ENCODE data around the gene NAALADL1. TPM values are rescaled to one million over a fixed set of nuclear protein-coding genes. Genes with fewer than 3 reads are reported as not detected.

The NAALADL1 gene
- total and polyA plus RNA-seq, 2 experiments from 2014 or later, result 11.1 to 13.7 TPM

DNA sequence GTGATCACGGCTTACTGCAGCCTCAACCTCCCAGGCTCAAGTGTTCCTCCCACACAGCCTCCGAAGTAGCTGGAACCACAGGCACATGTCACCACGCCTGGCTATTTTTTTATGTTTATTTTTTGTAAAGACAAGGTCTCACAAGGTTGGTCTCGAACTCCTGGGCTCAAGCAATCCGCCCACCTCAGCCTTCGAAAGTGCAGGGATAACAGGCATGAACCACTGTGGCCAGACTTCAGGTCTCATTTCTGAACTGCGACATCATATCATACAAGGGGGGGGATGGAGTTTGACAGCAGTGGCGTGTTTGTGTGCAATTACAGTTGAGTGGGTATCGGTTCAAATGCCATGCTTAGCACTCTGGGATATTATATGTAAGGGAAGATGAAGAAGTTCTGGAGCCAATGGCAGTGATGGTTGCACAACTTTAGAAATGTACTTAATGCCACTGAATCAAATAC is 6.9 kb downstream of the NAALADL1 start (continued):
- TF ChIP-seq, protein P1, sequence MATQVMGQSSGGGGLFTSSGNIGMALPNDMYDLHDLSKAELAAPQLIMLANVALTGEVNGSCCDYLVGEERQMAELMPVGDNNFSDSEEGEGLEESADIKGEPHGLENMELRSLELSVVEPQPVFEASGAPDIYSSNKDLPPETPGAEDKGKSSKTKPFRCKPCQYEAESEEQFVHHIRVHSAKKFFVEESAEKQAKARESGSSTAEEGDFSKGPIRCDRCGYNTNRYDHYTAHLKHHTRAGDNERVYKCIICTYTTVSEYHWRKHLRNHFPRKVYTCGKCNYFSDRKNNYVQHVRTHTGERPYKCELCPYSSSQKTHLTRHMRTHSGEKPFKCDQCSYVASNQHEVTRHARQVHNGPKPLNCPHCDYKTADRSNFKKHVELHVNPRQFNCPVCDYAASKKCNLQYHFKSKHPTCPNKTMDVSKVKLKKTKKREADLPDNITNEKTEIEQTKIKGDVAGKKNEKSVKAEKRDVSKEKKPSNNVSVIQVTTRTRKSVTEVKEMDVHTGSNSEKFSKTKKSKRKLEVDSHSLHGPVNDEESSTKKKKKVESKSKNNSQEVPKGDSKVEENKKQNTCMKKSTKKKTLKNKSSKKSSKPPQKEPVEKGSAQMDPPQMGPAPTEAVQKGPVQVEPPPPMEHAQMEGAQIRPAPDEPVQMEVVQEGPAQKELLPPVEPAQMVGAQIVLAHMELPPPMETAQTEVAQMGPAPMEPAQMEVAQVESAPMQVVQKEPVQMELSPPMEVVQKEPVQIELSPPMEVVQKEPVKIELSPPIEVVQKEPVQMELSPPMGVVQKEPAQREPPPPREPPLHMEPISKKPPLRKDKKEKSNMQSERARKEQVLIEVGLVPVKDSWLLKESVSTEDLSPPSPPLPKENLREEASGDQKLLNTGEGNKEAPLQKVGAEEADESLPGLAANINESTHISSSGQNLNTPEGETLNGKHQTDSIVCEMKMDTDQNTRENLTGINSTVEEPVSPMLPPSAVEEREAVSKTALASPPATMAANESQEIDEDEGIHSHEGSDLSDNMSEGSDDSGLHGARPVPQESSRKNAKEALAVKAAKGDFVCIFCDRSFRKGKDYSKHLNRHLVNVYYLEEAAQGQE (IDR thresholded peaks at IDR 0.05; ENCODE audit: unreplicated experiment), result no peak
- TF ChIP-seq EZH2phosphoT487 (IDR thresholded peaks at IDR 0.05; ENCODE audit: unreplicated experiment) (no peak), POLR2AphosphoS5 (IDR thresholded peaks at IDR 0.05; ENCODE audit: low read depth) (no peak), STAT1 (IDR thresholded peaks at IDR 0.05; ENCODE audit: unreplicated experiment) (no peak), ZNF331 (CRISPR knock-in tag; IDR thresholded peaks at IDR 0.05; ENCODE audit: low read depth) (no peak)
- TF ChIP-seq, protein P2, sequence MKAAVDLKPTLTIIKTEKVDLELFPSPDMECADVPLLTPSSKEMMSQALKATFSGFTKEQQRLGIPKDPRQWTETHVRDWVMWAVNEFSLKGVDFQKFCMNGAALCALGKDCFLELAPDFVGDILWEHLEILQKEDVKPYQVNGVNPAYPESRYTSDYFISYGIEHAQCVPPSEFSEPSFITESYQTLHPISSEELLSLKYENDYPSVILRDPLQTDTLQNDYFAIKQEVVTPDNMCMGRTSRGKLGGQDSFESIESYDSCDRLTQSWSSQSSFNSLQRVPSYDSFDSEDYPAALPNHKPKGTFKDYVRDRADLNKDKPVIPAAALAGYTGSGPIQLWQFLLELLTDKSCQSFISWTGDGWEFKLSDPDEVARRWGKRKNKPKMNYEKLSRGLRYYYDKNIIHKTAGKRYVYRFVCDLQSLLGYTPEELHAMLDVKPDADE (IDR thresholded peaks at IDR 0.05), result no peak
- TF ChIP-seq, protein P3, sequence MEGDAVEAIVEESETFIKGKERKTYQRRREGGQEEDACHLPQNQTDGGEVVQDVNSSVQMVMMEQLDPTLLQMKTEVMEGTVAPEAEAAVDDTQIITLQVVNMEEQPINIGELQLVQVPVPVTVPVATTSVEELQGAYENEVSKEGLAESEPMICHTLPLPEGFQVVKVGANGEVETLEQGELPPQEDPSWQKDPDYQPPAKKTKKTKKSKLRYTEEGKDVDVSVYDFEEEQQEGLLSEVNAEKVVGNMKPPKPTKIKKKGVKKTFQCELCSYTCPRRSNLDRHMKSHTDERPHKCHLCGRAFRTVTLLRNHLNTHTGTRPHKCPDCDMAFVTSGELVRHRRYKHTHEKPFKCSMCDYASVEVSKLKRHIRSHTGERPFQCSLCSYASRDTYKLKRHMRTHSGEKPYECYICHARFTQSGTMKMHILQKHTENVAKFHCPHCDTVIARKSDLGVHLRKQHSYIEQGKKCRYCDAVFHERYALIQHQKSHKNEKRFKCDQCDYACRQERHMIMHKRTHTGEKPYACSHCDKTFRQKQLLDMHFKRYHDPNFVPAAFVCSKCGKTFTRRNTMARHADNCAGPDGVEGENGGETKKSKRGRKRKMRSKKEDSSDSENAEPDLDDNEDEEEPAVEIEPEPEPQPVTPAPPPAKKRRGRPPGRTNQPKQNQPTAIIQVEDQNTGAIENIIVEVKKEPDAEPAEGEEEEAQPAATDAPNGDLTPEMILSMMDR (conservative IDR thresholded peaks at IDR 0.05; ENCODE audit: low read depth in 2 of 2), result no peak

DNA sequence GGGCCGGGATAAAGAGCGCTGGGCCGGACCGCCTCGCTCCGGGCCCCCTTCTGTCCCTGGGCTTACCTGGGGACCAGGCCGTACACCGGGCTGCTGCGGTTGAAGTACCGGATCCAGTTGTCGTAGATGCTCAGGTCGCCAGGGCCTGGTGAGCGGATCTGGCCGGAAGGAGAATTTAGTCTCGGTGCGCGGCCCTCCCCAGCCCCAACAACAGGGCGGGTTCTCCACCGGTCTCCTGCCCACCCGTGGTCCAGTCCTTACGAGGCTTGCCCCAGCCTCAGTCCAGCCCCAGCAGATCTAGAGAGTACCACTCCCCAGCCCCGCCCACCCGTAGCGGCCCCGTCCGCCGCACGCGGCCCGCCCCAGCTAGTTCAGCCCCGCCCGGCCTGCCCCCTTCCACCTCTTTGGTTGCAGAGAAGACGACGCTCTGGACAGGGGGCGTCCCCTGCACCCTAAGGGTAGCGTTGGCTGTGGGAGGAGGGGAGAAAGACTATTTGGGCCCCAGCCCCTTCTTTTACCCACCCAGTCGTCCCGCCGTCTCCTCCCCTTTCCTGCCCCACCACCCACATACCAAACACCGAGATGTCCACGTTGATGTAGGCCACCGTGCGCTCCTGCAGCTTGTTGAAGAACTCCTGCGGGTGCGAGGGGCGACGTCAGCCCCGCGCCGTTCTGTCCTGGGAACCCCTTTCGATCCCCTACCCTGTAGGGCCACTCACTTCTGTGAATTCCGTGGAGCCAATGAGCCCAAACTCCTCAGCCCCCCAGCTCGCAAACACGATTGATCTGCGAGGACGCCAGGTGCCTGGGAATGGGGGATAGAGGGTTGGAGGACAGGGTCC is 10.6 kb downstream of the NAALADL1 start:
- ATAC-seq (peak; percentile 71), DNase-seq (ENCODE audit: low spot score) (peak; percentile 58)
- Histone ChIP-seq H4K20me1 (replicated peaks; ENCODE audit: insufficient read depth) (peaks cover 8% of the 10 kb centered on the region), H3K27me3 (ENCODE audit: insufficient read depth) (peaks cover 7% of the 10 kb centered on the region; the same call in 1 of the 2 replicates), H3K36me3 (ENCODE audit: insufficient read depth) (no peaks in the 10 kb centered on the region), H3K4me1 (ENCODE audit: insufficient read depth) (peaks cover 3% of the 10 kb centered on the region; the same call in 1 of the 2 replicates), H3K4me3 (peak overlapping the region; percentile 65), H3K9me2 (ENCODE audit: insufficient read depth) (no peaks in the 10 kb centered on the region), H2AFZ (peak overlapping the region; percentile 99), H3K27ac (ENCODE audit: low read depth) (no peak overlapping the region), H3K4me2 (peak overlapping the region; percentile 89), H3K79me2 (replicated peaks; ENCODE audit: insufficient read depth) (peaks cover 8% of the 10 kb centered on the region), H3F3A (replicated peaks; ENCODE audit: low read depth) (0 out of 2 replicates have a peak, but pooled peaks cover 4% of the 10 kb centered on the region)
- Mint-ChIP-seq H3K9me3 (no peaks in the 10 kb centered on the region), H3K27ac (no peak overlapping the region), H3K36me3 (ENCODE audit: low read depth) (peaks cover 12% of the 10 kb centered on the region), H3K27me3 (ENCODE audit: insufficient read depth, low read depth, poor library complexity) (peaks cover 8% of the 10 kb centered on the region), H3K4me3 (peak overlapping the region; percentile 70), H3K4me1 (peaks cover 11% of the 10 kb centered on the region)
- TF ChIP-seq POLR2AphosphoS5 (IDR thresholded peaks at IDR 0.05; ENCODE audit: low read depth) (peak; percentile 19; the same call in 1 of the 2 replicates), ZNF331 (CRISPR knock-in tag; IDR thresholded peaks at IDR 0.05; ENCODE audit: low read depth) (no peak)
